ENCODE measurements around the gene HOXD4. TPM values are rescaled to one million over a fixed set of nuclear protein-coding genes. Genes with fewer than 3 reads are reported as not detected.

HOXD4 gene
- polyA plus RNA-seq, 1 of the 3 experiments (the other 2 are of a cell fraction), result 1.0 TPM

- TF ChIP-seq, protein P1, sequence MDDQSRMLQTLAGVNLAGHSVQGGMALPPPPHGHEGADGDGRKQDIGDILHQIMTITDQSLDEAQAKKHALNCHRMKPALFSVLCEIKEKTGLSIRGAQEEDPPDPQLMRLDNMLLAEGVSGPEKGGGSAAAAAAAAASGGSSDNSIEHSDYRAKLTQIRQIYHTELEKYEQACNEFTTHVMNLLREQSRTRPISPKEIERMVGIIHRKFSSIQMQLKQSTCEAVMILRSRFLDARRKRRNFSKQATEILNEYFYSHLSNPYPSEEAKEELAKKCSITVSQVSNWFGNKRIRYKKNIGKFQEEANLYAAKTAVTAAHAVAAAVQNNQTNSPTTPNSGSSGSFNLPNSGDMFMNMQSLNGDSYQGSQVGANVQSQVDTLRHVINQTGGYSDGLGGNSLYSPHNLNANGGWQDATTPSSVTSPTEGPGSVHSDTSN (IDR thresholded peaks at IDR 0.05), result no peak
Observed at GRCh38 chr2:176169711-176170110, 18.4 kb downstream of the HOXD4 start (continued).

DNA sequence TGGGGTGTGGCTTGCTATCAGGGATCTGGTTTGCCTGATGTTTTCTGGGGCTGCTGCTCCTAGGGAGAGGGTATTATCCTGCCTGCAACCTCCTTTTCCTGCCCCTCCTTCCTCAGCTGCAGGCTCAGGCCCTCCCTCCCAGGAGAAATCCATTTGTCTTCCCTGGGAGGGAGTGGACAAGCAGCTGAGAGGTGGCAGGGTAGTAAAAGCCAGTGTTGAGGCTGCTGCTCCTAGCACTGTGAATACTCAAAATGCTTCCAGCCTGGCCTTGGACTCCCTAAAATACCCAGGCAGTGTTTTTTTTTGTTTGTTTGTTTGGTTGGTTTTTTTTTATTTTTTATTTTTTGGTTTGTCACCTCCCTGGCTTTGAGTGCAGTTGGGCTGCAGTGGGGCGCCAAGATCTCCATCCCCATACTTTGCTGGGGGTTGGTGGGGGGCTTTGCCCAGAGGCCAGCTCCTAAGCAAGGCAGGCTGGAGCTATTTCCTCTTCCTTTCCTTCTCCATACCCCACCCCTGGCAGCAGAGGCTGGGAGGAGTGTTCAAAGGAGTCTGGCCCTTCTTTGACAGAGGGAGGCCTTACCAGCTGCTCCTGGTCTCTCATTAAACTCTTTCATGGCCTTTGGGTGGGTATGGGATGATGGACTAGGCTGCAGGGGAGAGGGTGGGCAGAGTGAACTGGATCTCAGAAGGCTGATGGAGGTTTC lies 19.4 kb downstream of the HOXD4 start:
- CTCF ChIA-PET, result interaction anchor here (3.9 to 4.2 kb wide), 2 partner anchors 31 to 283 kb away, joined by 18 to 19 read pairs; no protein-coding TSS in a partner anchor

More for the DNA sequence above, 19.4 kb downstream of the HOXD4 start:
- Histone ChIP-seq H3K9me2 (no peaks in the 10 kb centered on the region), H3K79me2 (ENCODE audit: insufficient read depth) (no peaks in the 10 kb centered on the region), H3K9ac (no peak overlapping the region), H3K4me2 (no peak overlapping the region), H3K4me1 (ENCODE audit: control insufficient read depth in 1 of 2, insufficient read depth in 2 of 2, low read depth in 1 of 2, low read length in 1 of 2) (peaks cover 0 to 14% of the 10 kb centered on the region in 2 experiments; a peak in 2 of 4 replicates), H4K20me1 (ENCODE audit: insufficient read depth) (no peaks in the 10 kb centered on the region), H3K4me3 (ENCODE audit: low read depth in 2 of 2, low read length in 1 of 2) (no peak overlapping the region), H3K9me3 (no peaks in the 10 kb centered on the region), H3F3A (replicated peaks; ENCODE audit: insufficient read depth) (no peaks in the 10 kb centered on the region), H3K27ac (ENCODE audit: low read depth in 2 of 2, low read length in 1 of 2) (no peak overlapping the region; a peak in 1 of 4 replicates), H3K27me3 (ENCODE audit: insufficient read depth) (no peaks in the 10 kb centered on the region), H3K36me3 (replicated peaks in 1 of 2; ENCODE audit: control insufficient read depth in 1 of 2, insufficient read depth in 2 of 2, low read length in 1 of 2) (peaks cover 0 to 4% of the 10 kb centered on the region in 2 experiments), H2AFZ (ENCODE audit: low read depth) (no peak overlapping the region)
- DNase-seq, result no peak
- POLR2A ChIA-PET, result no interaction called here
- TF ChIP-seq IRF3 (IDR thresholded peaks at IDR 0.05; ENCODE audit: low read depth, low read length), result no peak
- no peak for TF ChIP-seq RAD21 (IDR thresholded peaks at IDR 0.05; ENCODE audit: low read length)
- TF ChIP-seq USF2 (IDR thresholded peaks at IDR 0.05; ENCODE audit: borderline replicate concordance, low read depth, low read length), result no peak
- no peak for TF ChIP-seq SIN3A (IDR thresholded peaks at IDR 0.05; ENCODE audit: borderline replicate concordance, low read depth, low read length)
- TF ChIP-seq, protein P2, sequence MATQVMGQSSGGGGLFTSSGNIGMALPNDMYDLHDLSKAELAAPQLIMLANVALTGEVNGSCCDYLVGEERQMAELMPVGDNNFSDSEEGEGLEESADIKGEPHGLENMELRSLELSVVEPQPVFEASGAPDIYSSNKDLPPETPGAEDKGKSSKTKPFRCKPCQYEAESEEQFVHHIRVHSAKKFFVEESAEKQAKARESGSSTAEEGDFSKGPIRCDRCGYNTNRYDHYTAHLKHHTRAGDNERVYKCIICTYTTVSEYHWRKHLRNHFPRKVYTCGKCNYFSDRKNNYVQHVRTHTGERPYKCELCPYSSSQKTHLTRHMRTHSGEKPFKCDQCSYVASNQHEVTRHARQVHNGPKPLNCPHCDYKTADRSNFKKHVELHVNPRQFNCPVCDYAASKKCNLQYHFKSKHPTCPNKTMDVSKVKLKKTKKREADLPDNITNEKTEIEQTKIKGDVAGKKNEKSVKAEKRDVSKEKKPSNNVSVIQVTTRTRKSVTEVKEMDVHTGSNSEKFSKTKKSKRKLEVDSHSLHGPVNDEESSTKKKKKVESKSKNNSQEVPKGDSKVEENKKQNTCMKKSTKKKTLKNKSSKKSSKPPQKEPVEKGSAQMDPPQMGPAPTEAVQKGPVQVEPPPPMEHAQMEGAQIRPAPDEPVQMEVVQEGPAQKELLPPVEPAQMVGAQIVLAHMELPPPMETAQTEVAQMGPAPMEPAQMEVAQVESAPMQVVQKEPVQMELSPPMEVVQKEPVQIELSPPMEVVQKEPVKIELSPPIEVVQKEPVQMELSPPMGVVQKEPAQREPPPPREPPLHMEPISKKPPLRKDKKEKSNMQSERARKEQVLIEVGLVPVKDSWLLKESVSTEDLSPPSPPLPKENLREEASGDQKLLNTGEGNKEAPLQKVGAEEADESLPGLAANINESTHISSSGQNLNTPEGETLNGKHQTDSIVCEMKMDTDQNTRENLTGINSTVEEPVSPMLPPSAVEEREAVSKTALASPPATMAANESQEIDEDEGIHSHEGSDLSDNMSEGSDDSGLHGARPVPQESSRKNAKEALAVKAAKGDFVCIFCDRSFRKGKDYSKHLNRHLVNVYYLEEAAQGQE (IDR thresholded peaks at IDR 0.05; ENCODE audit: low read depth, low read length), result no peak
- no peak for TF ChIP-seq GATA2 (CRISPR knock-in tag; IDR thresholded peaks at IDR 0.05)
- no peak for TF ChIP-seq JUND (IDR thresholded peaks at IDR 0.05)
- no peak for TF ChIP-seq RFX5 (IDR thresholded peaks at IDR 0.05; ENCODE audit: low read length)
- no peak for TF ChIP-seq NRF1 (IDR thresholded peaks at IDR 0.05; ENCODE audit: low read depth, low read length)
- TF ChIP-seq FOXM1 (IDR thresholded peaks at IDR 0.05; ENCODE audit: low read depth), result no peak
- TF ChIP-seq, protein P1 (IDR thresholded peaks at IDR 0.05), result no peak
- 77% methylated on average over 1 of the region's 1 CpG for WGBS (ENCODE audit: low lambda C conversion rate)

All from SK-N-SH (cell line).